HG03520 (cell line): ENCODE results near the gene ANKZF1.

Experiments used
- ATAC-seq: cut with Tn5 transposase; IDR thresholded peaks from one replicate; pipeline ENCODE4 v1.9.1; 2021; ENCODE audit warnings: mild to moderate bottlenecking, moderate library complexity; ENCODE audit not compliant: unreplicated experiment

The ANKZF1 gene

DNA sequence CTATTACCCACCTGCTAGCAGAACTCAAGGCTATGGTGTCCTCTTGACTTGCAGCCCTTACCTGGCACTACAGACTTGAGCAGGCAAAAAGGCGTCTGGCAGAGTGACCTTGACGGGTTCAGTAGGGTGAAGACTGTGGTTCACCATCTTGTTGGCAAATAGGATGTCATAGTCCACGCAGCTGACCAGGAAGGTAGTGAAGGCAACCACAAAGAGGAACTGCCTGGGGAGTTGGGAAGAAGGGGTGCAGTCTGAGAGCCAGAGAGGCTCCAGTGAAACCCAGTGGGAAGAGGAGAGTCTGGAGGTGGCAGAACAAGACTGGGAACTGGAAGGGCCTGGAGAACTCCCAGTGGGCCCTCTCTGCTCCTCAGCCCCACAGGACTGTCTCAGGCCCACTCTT lies 4.3 kb upstream of the ANKZF1 start:
- no peak for ATAC-seq

DNA sequence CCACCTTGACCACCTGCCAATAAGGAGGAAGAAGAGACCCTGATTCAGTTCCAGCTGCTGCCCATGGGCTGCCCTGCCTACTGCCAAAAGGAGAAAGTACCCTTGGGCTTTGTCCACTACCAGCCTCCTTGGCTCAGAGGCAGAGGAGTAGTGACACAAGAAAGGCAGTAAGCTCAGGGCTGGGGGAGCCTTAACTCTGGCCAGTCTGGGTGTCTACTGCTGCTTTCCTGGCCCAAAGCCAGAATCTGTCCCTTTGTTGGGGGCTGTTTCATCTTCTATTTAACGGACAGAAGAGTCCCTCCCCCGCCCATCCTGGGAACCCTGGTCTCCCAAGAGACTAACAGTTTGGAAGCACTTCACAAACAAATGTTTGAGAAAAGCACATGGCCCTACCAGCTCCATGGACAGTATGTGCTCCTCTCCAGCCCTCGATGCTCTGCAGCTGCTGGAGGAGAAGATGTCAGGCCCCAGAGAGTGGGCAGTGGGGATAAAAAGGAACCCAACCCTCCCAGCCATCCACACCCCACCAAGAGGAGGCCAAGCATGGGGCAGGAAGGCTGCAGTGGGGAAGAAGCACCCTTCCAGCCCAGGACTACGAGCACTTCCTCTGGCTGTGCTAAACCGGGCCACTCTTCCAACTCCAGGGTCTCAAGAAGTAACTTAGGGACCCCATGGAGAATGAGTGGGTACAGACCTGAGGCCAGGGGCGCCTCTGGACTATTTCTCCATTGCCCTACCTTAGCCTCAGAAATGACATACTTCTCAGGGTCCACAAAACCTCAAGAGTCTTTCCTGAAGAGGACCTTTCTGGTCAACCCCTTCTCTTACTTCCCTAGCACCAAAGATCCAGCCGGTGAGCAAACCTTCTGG lies 1.3 kb upstream of the ANKZF1 start:
- no peak for ATAC-seq

DNA sequence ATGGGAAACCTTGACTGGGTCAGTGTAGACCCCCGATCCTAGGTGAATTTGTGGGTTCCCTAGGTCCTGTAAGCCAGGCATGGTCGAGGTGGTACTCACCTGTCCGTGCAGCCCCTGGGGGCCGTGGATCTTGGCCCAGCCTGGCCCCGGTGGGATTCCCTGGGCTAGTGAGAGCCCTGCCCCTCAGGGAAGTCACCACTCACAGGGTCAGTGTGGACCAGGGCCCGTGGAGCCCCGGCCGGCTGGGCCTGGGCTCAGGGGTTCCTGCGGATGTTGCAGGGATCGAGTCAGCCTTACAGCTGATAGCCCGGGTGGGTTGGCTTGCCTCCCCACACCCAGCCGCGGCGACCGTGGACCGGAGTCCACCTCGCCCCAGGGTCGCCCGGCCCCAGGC lies 698 bp upstream of the ANKZF1 start:
- ATAC-seq = no peak

- ATAC-seq = no peak
Observed at GRCh38 chr2:219230059-219230540, 494 bp downstream of the ANKZF1 start.

DNA sequence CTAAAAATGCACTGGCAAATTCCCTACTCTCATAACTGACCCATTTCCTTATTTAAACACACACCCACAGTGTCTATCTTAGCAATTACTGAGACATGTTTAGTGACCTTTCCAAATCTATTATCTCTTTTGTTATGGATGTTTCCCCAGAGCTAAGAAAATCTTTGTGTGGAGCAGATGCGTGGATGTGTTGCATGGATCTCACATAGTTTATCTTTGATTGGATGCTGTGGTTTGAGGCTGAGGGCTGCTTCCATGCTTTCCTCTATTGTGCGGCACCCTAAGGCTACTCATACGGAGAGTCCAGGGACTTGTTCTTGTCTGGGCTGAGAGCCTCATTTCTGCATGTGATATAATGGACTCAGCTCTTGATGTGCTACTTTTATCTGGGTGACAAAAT lies 4.7 kb downstream of the ANKZF1 start:
- ATAC-seq = no peak

DNA sequence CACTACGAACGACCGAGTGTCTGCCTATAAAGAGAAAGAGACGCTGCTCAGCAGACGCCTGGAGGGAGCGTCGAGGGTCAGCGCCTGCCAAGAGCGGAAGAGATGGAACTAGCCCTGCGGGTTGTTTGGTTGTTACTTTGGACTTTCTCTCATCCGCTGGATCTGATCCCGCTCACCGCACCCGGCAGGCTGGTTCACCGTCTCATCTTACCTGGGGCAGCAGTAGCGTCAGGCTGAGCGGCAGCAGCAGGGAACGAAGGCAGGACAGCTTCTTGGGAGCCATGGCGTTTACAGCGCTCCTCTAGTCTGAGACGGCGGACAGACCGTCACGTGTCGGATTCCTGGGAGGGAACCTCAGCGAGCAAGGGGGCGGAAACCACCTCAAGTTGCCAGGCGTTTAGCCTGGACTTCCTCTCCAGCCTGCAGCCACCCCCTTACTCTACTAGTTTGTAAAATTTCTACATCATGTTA lies 13.7 kb downstream of the ANKZF1 start:
- no peak for ATAC-seq

- ATAC-seq = no peak
Observed at GRCh38 chr2:219244789-219245147, 15.2 kb downstream of the ANKZF1 start.

DNA sequence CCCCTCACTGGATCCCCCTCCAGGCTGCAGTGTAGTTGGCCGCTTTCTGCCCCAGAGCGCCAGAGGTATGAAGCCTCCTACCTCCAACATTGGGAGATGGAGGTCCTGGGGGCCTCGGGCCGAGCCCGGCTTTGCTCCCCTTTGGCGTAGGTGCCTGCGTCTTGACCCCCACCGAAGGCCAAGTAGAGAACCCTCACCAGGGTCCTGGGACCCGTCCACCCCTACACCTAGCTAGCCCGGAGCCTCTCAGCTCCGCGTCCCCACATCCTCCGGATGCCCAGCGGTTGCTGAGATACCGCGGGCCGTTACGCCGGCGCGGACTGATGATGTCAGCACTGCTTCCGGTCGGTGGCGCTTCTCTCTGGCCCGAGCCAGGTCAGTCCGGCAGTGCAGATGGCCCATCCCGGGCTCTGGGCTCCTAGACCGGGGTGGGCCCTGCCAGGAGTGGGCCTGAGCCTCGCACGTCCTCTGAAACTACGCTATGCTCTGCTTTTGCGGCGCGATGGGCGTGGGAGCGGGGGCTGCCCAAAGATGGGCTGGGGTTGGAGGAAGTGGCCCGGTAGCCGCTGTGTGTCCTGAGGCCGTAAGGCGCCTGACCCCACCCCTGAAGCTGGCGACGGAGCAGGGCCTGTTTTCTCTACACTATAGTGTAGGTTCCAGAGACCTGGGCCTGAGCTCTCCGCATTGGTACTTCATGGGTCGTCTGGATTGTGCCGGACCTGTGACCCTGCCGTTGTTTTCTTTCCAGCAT lies 15.7 kb downstream of the ANKZF1 start, which contains the start of the genes GLB1L and STK16:
Gene GLB1L, minus strand, starts transcription at position 297 of the 751 bp plus-strand sequence. CDS start 1,871 bp downstream, outside the sequence.
Gene STK16, plus strand, starts transcription at position 332 of the 751 bp plus-strand sequence. CDS start 521 bp downstream, outside the sequence.
- peak; percentile 71 for ATAC-seq

- no peak for ATAC-seq
Observed at GRCh38 chr2:219245899-219246230, 16.3 kb downstream of the ANKZF1 start.

DNA sequence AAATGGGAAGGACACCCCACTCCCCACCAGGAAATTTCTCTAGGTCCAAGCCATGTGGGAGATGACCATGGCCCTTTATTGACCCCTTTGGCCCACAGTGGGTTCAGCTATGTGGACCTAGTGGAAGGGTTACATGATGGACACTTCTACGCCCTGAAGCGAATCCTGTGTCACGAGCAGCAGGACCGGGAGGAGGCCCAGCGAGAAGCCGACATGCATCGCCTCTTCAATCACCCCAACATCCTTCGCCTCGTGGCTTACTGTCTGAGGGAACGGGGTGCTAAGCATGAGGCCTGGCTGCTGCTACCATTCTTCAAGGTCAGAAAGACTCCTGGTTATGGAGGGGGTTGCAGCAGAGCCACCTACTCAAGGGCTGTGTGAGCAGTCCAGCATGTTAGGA lies 17.0 kb downstream of the ANKZF1 start:
- ATAC-seq = no peak

DNA sequence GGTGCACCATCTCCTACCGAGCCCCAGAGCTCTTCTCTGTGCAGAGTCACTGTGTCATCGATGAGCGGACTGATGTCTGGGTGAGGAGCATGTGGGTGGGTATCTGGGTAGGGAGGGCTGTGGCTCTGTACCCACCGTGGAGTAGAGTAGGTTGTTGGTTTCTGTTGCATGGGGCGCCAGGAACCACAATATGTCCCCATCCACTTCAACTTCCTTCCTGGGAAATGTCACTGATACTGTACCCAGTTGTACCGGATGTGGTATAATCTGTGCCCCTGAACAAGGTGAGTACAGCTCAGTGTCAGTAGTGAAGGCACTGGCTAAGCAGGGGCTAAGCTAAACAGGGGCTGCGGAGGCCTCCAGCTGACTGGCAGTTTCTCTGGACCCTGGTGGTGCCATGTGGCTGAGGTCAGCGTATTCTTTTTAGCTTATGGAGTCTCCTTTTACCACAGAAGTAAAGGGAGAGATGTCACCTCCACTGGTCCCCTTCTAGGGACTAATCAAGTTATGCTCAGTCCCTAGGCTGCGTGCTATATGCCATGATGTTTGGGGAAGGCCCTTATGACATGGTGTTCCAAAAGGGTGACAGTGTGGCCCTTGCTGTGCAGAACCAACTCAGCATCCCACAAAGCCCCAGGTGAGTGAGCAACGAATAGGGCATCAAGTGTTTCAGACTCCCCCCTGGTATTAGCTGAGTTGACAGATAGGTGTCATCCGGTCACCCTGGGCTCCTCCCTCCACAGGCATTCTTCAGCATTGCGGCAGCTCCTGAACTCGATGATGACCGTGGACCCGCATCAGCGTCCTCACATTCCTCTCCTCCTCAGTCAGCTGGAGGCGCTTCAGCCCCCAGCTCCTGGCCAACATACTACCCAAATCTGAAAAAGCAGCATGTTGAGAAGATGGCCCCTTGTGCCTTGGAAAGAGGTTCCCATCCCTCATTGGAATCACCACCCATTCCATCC lies 18.4 kb downstream of the ANKZF1 start:
- ATAC-seq = no peak

DNA sequence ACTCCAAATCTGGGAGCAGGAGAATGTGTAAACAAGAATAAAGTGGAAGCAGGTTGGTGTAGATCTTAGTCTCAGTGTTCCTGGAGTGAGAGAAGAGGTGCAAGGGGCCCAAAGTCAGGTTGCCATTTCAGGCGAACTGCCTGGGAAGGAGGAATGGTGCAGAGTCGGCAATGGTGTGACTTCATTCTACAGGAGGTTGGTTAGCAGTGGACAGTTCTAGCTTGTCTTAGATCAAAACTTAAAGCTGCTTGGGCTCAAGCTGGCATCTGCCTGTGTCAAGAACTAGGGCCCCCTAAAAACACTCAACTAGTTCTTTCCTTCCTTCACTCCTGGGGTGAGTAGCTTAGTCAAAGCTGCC lies 19.2 kb downstream of the ANKZF1 start:
- ATAC-seq = no peak

DNA sequence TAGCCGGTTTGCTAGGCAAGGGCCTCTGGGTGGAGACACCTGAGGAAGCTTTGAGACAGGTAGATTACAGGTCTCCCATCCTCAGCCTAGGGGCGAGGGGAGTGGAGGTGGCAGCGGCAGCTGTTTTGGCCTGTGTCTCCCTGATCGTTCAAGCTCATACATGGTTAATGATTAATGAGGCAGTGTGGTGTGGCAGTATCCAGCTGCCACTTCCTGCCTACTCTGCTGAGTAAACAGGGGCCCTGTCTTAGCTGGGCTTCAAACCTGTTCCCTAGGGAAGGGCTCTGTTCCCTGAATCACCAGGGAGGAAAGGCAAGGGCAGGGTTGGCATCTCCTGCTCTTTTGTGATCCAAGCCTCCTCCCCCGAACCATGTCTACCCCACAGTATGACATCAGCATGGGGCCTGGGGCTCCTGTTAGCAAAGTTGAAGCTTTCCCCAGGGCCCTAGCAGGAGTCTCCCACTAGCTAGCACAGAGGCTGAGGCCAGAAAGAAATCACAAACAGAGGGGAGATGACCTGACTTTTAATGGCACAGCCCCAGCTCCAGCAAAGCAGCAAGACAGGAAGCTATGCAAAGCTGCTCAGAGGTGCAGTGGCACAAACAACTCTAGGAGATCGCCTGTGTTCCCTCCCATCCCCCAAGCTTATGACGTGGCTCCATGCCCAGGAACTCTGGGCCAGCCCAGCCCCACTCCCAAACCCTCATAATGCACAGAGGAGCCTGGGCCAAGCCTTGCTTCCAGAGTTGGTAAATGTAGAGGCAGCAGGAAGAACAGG lies 19.8 kb downstream of the ANKZF1 start:
- peak; percentile 28 for ATAC-seq

GRCh38 chr2:219250049-219250781 lies 20.6 kb downstream of the ANKZF1 start:
- ATAC-seq = no peak

GRCh38 chr2:219251656-219252055 lies 22.1 kb downstream of the ANKZF1 start:
- no peak for ATAC-seq

- no peak for ATAC-seq
Observed at GRCh38 chr2:219252084-219252483, 22.5 kb downstream of the ANKZF1 start.

- no peak for ATAC-seq
Observed at GRCh38 chr2:219252570-219252899, 22.9 kb downstream of the ANKZF1 start.

- peak; percentile 8 for ATAC-seq
Observed at GRCh38 chr2:219252900-219253752, 23.5 kb downstream of the ANKZF1 start, which contains the start of gene TUBA4B. Gene TUBA4B, plus strand, starts transcription at chr2:219253243. Its CDS starts 165 bp downstream, at chr2:219253408.
